HG02623 (cell line): ENCODE results near the gene ANKRD33B.
A peak's percentile ranks its signal among the peaks of the same experiment; 100 is the strongest.

ENCODE experiments used
- ATAC-seq: cut with Tn5 transposase; IDR thresholded peaks from one replicate; pipeline ENCODE4 v1.9.1; 2021; ENCODE audit warnings: moderate library complexity; ENCODE audit not compliant: unreplicated experiment

ANKRD33B gene

DNA sequence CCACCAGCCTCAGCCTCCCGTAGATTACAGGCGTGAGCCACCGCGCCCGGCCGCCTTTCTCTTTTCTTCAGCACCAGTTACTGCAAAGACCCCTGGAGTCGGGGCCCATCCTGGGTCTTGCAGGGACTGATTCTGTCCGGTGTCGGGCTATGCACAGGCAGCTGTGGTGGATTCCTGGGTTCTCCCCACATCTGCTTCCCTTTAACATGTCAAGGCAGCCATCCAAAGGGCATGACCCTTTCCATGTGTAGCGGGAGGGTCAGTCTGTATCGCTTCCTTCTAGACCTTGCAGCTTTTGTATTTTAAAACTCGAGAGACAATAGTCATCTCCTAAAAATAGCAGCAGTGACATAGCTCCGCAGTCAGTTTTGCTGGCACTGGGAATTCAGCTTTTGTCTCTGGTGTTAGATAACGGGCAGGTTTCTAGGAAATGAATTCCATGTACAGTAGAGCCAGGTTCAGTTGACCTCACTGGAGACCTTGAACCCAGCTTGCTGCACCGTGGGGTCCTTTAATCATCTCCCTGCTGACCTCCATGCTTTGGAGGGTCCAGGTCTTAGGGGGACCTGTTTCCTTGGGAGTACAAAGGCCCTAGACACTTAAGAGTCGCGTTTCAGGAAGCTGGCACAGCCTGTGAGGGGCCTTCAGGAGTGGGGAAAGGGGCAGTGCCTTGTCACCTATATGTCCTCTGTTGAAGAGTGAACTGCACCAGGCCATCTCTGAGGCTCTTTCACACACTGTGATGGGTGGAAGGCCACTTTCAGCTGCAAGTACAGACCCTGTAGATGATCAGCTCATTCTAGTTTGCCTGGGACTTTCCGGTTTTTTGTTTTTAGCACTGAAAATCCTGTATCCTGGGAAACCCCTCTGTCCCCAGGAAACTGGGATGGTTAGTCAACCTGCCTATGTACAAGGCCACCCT, 13.8 kb downstream of the ANKRD33B start:
- ATAC-seq = peak; percentile 50

GRCh38 chr5:10578293-10578665, 14.4 kb downstream of the ANKRD33B start:
- no peak for ATAC-seq

- ATAC-seq = peak; percentile 51
Measured at GRCh38 chr5:10578869-10579268, 15.0 kb downstream of the ANKRD33B start.

- no peak for ATAC-seq
Measured at GRCh38 chr5:10579536-10580521, 16.0 kb downstream of the ANKRD33B start.

DNA sequence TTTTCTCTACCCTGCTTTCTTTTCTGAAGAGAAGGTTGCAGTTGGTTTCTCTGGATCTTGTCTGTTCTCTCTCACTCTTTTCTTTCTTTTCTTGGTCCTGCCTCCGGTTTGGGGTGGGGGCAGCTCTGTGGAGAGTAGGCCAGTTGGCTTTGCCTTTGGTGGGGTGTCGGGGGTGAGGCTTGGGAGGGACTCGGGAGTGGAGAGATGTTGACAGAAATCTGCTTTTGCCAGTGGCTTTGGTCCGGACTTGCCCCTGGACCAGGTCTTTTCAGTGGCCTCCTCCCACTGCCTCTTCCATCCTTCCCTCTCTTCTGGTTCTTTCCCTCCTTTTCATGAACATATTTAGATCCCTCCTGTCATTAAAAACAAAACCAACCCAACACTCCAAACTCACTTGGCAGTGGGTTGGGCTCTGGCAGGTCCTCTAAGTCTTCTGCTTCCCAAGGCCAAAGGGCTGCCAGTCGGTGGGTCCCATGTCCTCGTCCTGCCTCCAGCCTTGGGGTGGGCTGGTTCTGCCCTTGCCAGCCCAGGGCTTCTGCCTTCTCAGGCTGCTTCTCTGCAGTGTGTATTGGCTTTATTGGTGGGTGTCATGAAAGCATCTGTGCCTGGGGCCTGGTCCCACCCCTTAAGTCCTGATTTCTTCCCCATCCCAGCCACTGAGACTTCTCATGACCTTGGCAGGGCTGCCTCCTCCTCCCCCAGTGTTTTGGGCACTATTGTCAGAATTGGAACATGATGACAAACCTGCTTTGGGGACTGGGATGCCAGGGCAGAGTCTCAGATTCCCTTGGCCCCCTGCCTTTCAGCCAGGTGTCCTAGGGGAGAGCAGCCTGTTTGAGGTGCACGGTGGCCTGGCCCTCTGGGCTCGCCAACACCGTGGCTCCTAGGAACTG, 16.9 kb downstream of the ANKRD33B start:
- no peak for ATAC-seq

DNA sequence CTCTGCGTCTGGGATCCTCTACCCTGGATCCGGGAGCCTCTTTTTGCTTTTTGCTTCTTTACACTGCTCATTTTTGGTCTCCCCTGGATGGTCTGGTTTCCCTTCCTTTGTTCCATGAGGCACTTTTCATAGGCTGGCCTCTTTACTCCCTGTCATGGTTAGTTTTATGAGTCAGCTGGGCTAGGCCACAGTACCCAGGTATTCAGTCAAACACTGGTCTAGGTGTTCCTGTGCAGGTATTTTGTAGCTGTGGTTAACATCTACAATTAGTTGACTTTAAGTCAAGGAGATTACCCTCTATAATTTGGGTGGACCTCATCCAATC, 17.5 kb downstream of the ANKRD33B start:
- no peak for ATAC-seq

DNA sequence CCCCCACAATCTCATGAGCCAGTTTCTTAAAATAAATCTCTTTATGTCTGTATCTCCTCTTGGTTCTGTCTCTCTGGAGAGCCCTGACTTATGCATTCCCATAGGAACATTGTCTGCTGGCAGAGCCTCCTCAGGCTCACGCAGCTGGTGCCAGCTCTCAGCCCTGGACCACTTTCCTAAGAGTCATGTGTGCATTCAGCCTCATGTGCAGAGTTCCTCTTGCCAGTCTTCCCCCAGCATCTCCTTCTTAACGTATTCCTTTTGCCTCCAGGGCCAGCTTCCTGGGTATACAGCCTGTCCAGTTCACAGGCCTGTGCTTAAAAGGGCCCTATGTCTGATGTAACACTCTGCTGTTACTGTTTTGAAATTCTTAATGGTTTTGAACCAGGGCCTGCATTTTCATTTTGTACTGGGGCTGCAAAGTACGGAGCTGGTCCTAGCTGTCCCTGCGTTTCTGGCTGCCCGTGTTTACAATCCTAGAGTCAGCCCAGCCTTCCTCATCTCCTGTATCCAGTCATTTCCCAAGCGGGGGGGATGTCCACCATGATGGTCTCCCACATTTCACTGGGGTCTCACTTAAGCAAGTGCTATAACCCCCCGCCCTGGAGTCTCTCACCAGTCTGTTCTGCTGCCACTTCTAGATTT, 18.1 kb downstream of the ANKRD33B start:
- no peak for ATAC-seq

- no peak for ATAC-seq
Measured at GRCh38 chr5:10582512-10582897, 18.6 kb downstream of the ANKRD33B start.

DNA sequence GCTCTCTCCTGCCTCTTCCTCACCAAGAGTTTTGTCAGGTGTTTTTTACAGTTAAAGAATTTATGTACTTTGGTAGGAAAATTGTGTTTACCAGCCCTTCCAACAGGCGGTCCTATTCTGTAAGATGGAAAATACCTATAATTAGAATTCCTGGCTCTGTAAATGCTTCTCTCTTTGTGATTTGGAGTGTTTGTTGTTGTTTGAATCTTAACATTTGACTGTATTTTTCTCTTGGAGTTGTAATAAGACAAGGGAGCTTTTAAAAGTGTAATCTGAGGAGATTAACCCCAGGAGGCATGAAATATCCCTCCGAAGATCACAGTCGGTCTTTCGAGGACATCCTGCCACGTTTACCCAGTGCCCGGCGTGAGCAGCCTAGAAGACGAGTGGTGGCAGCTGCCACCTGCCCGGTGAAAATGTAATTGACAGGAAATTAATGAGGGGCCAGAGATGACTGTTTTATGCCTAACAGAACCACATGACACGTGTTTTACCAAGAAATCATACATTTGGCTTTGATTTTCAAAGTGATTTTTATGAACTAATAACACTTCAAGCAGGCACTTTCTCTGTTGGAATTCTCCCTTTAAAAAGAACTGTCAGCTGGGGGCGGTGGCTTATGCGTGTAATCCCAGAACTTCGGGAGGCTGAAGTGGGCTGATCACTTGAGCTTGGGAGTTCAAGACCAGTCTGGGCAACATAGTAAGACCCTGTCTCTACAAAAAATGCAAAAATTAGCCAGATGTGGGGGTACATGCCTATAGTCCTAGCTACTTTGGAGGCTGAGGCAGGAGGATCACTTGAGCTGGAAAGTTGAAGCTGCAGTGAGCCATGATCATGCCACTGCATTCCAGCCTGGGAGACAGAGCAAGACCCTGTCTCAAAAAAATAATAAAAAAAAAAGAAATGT, 20.0 kb downstream of the ANKRD33B start:
- no peak for ATAC-seq

DNA sequence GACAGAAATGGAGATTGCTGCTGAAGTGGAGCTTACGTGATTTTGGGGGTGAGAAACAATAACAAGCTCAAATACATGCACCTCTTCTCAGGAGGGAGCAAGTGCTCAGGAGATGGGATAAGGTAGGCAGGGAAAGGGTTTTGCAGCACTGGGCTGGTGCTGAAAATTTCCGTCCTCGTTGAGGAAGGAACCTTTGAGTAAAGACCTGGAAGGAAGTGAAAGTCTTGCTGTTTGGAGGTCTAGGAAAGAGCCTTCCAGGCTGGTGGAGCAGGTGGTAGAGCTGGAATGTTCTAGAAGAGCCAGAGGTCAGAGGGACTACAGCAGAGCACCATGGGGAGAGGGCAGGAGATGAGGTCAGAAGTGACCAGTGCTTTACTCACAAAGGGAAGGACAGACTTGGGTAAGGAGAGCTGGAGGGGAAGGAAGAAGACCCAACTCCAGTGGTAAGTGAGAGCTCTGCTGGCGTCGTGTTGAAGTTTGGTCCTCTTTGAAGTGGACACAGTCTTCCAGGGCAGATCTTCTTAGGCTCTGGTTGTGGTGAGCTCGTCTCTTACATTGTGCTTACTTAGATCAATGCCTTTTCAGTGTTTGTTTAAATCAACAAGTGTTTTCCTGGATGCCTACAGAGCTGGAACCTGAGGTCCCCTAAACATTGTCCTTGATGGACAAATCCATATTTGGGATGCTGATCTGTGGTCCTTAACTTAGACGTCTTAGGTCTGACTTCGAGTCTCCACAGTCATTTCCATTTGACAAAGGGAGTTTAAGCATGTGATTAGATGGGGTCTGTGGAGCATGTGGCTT, 21.0 kb downstream of the ANKRD33B start:
- ATAC-seq = no peak

- no peak for ATAC-seq
Measured at GRCh38 chr5:10585518-10585915, 21.6 kb downstream of the ANKRD33B start.

DNA sequence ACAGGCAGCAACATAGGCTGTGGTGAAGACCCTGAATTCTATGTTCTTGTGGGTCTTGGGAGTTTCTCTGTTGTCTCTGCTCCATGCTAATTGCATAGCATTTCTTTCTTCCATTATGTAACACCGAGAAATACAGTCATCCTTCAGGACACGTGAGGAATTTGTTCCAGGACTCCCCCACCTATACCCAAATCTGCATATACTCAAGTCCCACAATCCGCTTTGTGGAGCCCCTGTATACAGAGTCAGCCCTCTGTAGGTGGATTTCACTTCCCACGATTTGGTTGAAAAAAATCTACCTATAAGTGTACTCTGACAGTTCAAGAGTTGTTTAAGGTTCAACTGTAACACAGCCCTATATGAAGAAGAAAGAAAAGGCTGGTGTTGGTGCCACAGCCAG, 22.1 kb downstream of the ANKRD33B start:
- ATAC-seq = no peak

GRCh38 chr5:10586555-10586954, 22.7 kb downstream of the ANKRD33B start:
- ATAC-seq = no peak

DNA sequence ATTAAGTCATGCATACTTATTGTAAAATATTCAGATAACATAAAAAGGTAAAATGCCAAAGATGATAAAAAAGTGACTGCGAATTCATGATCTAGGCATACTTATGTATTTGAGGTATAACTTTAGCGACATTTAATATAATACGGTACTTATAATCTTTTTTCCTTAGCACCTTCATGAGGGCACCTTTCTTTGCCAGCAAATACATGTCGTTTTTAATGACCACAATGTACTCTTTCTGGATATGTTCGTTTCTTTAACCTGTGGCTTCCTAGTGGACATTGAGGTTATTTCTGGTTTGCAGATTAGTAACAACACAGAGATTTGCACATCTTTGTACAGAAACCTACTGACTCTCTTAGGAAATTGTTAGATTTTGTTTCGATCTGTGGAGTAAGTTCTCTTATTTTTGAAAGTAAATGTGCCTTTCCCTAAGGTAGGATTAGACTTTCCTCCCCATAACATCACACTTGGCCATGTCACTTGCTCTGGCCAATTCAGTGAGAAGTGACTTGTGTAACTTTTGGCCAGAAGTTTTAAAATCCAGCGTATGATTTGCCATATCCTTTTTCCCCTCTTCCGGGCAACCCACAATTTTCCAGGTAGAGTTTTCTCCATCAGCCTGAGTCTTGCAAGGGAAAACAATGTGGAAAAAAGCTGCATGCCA, 24.4 kb downstream of the ANKRD33B start:
- no peak for ATAC-seq

DNA sequence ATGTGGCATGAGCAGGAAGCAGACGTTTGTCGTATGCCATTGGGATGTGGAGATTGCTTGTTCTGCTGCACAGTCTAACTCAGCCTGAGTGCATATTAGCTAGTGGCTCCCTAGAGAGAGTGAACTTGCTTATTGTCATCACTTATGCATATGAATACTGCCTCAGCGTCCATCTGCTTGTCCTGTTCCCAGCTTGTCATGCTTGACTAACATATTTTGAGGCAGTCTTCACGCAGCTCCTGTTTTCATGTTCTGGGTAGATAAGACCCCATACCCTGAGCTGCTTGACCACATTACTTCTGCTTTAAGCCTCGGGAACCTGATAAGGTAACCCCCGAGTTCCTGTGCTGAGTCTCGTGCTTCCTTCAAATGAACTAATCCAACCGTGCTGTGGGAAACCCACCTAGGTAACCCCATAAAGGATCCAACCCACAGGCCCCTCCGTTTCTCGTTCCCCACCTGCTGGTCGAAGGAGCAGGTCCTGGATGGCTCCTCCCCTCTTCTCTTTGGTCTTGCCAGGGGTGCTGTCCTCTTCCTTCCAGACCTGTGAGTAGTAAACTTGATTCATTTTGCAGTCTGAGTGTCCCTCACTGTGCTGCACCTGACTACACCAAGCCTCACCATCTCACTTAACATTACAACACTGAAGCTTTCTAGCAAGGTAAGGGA, 25.0 kb downstream of the ANKRD33B start:
- ATAC-seq = no peak

GRCh38 chr5:10590226-10590999, 26.5 kb downstream of the ANKRD33B start:
- ATAC-seq = no peak

DNA sequence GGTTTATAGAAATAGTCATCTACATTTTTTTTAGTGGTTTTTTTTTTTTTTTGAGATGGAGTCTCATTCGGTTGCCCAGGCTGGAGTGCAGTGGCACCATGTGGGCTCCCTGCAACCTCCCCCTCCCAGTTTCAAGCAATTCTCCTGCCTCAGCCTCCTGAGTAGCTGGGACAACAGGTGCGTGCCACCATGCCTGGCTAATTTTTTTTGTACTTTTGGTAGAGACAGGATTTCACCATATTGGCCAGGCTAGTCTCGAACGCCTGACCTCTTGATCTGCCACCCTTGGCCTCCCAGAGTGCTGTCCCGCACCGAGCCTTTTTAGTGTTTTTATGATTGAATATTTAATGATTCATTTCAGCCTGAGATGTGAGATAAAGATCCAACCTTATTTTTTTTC, 27.3 kb downstream of the ANKRD33B start:
- no peak for ATAC-seq
